Right kidney (tissue), 1 donor: Measurements from ENCODE around the gene SRC.

Experiments
- DNase-seq: peaks from one replicate; pipeline ENCODE4 v3.0.0-alpha.2; 2016

The SRC gene

GRCh38 chr20:37314617-37315016, 31.3 kb upstream of the SRC start:
- DNase-seq: no peak

GRCh38 chr20:37315021-37315451, 30.9 kb upstream of the SRC start:
- DNase-seq: no peak

- DNase-seq: no peak
Observed at GRCh38 chr20:37315452-37316110, 30.4 kb upstream of the SRC start.

- no peak for DNase-seq
Observed at GRCh38 chr20:37316116-37316774, 29.7 kb upstream of the SRC start.

GRCh38 chr20:37316775-37317170, 29.2 kb upstream of the SRC start:
- DNase-seq: no peak

GRCh38 chr20:37317316-37317715, 28.6 kb upstream of the SRC start:
- no peak for DNase-seq

- no peak for DNase-seq
Observed at GRCh38 chr20:37317994-37318640, 27.8 kb upstream of the SRC start.

- no peak for DNase-seq
Observed at GRCh38 chr20:37319151-37319671, 26.7 kb upstream of the SRC start.

GRCh38 chr20:37323985-37324384, 22.0 kb upstream of the SRC start:
- no peak for DNase-seq

GRCh38 chr20:37325206-37325605, 20.7 kb upstream of the SRC start:
- DNase-seq: no peak

GRCh38 chr20:37326666-37327065, 19.3 kb upstream of the SRC start:
- DNase-seq: no peak

- no peak for DNase-seq
Observed at GRCh38 chr20:37327748-37328147, 18.2 kb upstream of the SRC start.

- DNase-seq: no peak
Observed at GRCh38 chr20:37328149-37328945, 17.6 kb upstream of the SRC start.

GRCh38 chr20:37329481-37330165, 16.3 kb upstream of the SRC start:
- no peak for DNase-seq

- no peak for DNase-seq
Observed at GRCh38 chr20:37330316-37330715, 15.6 kb upstream of the SRC start.

- no peak for DNase-seq
Observed at GRCh38 chr20:37331060-37331857, 14.7 kb upstream of the SRC start.

- DNase-seq: no peak
Observed at GRCh38 chr20:37333130-37333847, 12.7 kb upstream of the SRC start.

- no peak for DNase-seq
Observed at GRCh38 chr20:37333848-37334318, 12.1 kb upstream of the SRC start.

- DNase-seq: no peak
Observed at GRCh38 chr20:37334450-37334849, 11.5 kb upstream of the SRC start.

GRCh38 chr20:37335642-37336368, 10.1 kb upstream of the SRC start:
- DNase-seq: no peak
